Astrocyte of the cerebellum (primary cell): Measurements from ENCODE around the gene C1QBP.
A peak's percentile ranks its signal among the peaks of the same experiment; 100 is the strongest.

ENCODE experiments used
- DNase-seq: peaks from one replicate; pipeline ENCODE4 v3.0.0-alpha.2; 2011; ENCODE audit warnings: low read depth
- H3K4me3 ChIP-seq: 2 replicates; pipeline ENCODE4 v1.5.1; 2011; ENCODE audit warnings: mild to moderate bottlenecking, low read depth, low read length, moderate library complexity
- in situ Hi-C: cut with HindIII; loops from 2 replicates; pipeline ENCODE4 v1.10.0; 2017; ENCODE audit warnings: low sequenced_read_pairs
- TF ChIP-seq, protein P1 (sequence below): IDR thresholded peaks from 2 replicates; pipeline ENCODE4 v1.5.1; 2012; ENCODE audit warnings: low read length, low read depth, moderate library complexity, mild to moderate bottlenecking; ENCODE audit errors: missing control alignments

C1QBP gene

GRCh38 chr17:5438716-5439445 is at the start of gene C1QBP:
Gene C1QBP (minus strand): TSS chr17:5439155. CDS start chr17:5439073, 82 bp downstream.
- peak within 1 kb of the TSS; percentile 67 for H3K4me3 ChIP-seq
- TF ChIP-seq, protein P1, sequence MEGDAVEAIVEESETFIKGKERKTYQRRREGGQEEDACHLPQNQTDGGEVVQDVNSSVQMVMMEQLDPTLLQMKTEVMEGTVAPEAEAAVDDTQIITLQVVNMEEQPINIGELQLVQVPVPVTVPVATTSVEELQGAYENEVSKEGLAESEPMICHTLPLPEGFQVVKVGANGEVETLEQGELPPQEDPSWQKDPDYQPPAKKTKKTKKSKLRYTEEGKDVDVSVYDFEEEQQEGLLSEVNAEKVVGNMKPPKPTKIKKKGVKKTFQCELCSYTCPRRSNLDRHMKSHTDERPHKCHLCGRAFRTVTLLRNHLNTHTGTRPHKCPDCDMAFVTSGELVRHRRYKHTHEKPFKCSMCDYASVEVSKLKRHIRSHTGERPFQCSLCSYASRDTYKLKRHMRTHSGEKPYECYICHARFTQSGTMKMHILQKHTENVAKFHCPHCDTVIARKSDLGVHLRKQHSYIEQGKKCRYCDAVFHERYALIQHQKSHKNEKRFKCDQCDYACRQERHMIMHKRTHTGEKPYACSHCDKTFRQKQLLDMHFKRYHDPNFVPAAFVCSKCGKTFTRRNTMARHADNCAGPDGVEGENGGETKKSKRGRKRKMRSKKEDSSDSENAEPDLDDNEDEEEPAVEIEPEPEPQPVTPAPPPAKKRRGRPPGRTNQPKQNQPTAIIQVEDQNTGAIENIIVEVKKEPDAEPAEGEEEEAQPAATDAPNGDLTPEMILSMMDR = peak; percentile 99
- in situ Hi-C loops = loop anchor here (5.0 kb wide), 1 partner anchor 33 kb away; no protein-coding TSS in a partner anchor
- peak; percentile 83 for DNase-seq

DNA sequence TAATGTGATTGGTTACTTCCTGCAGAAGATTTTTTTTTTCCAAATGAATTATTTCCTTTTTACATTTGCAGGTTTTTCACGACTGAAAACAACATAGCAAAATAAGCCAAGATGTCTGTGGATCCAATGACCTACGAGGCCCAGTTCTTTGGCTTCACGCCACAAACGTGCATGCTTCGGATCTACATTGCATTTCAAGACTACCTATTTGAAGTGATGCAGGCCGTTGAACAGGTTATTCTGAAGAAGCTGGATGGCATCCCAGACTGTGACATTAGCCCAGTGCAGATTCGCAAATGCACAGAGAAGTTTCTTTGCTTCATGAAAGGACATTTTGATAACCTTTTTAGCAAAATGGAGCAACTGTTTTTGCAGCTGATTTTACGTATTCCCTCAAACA is 49.8 kb upstream of the C1QBP start:
- in situ Hi-C loops = no loop called here
- H3K4me3 ChIP-seq = no peak overlapping the region
- TF ChIP-seq, protein P1 = no peak
- DNase-seq = no peak

GRCh38 chr17:5486206-5487124 is 47.5 kb upstream of the C1QBP start, which contains the start of gene MIS12:
Gene MIS12 (plus strand): TSS chr17:5486566. CDS start chr17:5488863, 2,297 bp downstream.
- peak within 1 kb of the TSS; percentile 98 for H3K4me3 ChIP-seq
- peak; percentile 98 for DNase-seq
- TF ChIP-seq, protein P1 = no peak
- in situ Hi-C loops = no loop called here

GRCh38 chr17:5485270-5486205 is 46.6 kb upstream of the C1QBP start, which contains the start of gene DERL2:
Gene DERL2 (minus strand): TSS chr17:5486178. CDS start chr17:5486161, 17 bp downstream.
- peak within 1 kb of the TSS; percentile 98 for H3K4me3 ChIP-seq
- TF ChIP-seq, protein P1 = no peak
- in situ Hi-C loops = no loop called here
- DNase-seq = no peak

- TF ChIP-seq, protein P1 = no peak
- H3K4me3 ChIP-seq = no peak overlapping the region
- in situ Hi-C loops = no loop called here
- DNase-seq = no peak
These were observed 42.5 kb upstream of the C1QBP start for GRCh38 chr17:5481451-5481850.
